GM12891 (cell line): ENCODE results near the gene GLB1L3.

ENCODE experiments used
- POLR2A ChIP-seq: IDR thresholded peaks from 2 replicates; pipeline ENCODE4 v1.6.1; 2011; ENCODE audit warnings: low read depth, low read length, control low read depth
- POLR2AphosphoS5 ChIP-seq: IDR thresholded peaks from 2 replicates; pipeline ENCODE4 v1.6.1; 2011; ENCODE audit warnings: low read depth, low read length, control low read depth
- TAF1 ChIP-seq: IDR thresholded peaks from 2 replicates; pipeline ENCODE4 v1.6.1; 2011; ENCODE audit warnings: low read depth, low read length, control low read depth

GRCh38 chr11:134356656-134357544 lies 80.7 kb downstream of the GLB1L3 start:
- TF ChIP-seq POLR2A (no peak), TAF1 (no peak), POLR2AphosphoS5 (no peak)
